GM10266 (cell line): ENCODE data around the gene MALT1.
A peak's percentile ranks its signal among the peaks of the same experiment; 100 is the strongest.

Experiments used
- DNase-seq: peaks from one replicate; pipeline ENCODE4 v3.0.0; 2012; ENCODE audit errors: extremely low spot score
- CTCF ChIP-seq: IDR thresholded peaks from 2 replicates; pipeline ENCODE4 v1.5.1; 2012; ENCODE audit warnings: mild to moderate bottlenecking, low read depth; ENCODE audit not compliant: control insufficient read depth, insufficient read depth; ENCODE audit errors: missing control alignments

Gene MALT1

DNA sequence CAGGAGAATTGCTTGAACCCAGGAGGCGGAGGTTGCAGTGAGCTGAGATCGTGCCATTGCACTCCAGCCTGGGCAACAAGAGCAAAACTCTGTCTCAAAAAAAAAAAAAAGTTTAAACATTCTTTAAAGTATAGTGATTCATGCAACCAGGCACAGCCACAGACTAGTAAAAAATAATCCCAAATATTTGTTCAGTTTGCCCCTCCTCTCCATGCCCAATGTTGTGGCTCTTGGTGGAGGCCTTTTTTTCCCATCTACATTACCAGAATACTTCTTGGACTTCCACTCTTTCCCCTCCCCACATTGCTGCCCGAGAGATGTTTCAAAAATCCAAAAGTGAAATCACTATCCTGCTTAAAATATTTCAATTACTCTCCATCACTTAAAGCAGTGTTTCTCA, 5.1 kb upstream of the MALT1 start:
- no peak for DNase-seq
- no peak for TF ChIP-seq CTCF

DNA sequence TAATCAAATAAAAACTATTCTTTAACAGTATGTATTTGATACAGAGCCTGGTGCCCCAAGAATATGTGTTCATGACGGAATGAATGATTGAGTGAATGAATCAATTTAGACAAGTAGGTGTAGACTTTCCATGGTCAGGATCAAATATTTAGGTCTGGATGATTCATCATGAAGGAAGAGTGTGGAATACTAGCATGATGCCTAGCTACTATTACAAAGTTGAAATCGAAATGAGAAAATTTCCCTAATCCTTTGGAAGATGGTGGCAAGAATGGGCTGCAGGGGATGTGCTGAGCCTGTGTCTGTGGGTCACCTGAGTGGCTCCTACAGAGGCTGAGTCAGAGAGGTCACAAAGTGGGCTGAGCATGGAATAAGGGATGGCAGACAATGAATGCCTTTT, 3.1 kb upstream of the MALT1 start:
- TF ChIP-seq CTCF = no peak
- no peak for DNase-seq

DNA sequence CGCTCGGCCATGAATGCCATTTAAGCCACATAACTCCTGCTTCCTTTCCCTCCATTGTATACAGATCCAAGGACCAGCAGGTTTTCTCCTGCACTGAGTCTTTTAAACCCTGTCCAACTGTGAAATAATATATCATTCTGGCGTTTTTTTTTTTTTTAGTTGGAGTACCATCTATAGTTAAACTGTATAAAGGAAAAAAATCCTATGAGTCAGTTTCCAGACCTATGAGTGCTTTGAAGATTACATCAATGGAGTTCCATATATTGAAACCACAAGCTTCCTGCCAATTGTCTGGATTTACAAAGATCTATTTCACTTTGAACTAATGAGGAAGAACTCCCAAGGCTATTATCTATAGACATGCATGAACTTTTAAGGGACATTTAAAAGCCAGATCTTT, 2.4 kb upstream of the MALT1 start:
- DNase-seq = no peak
- TF ChIP-seq CTCF = no peak

DNA sequence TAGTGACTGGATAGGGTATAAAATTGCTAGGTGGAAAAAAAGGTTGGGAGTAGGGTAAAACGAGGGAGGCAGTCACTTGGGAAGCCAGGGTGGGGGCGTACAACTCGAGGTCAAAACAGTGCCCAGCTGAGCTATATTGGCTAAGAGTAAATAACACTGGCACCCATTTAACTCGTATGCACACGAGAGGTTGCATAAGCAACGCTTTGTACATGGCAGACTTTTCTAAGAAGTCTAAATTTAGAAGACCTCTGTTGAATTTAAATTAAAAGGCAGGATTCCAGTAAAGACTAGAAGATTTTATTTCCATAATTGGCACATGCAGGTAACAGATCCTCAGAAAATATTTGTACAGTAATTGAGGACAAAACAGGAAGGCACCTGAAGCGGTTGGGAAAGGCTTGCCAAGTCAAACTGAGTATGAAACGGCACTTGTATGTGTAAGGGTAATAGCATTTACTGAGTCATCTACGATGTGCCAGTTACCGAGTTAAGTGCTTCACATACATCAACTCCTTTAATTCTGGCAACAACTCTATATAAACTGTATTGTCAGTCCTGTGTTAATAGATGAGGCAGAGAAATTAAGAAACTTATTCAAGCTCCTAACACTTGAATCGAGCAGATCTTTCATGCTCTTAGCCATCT, 1.4 kb upstream of the MALT1 start:
- no peak for TF ChIP-seq CTCF
- DNase-seq = no peak

GRCh38 chr18:58670404-58671110, 708 bp upstream of the MALT1 start:
- no peak for DNase-seq
- no peak for TF ChIP-seq CTCF

GRCh38 chr18:58671632-58672564, 633 bp downstream of the MALT1 start:
- peak; percentile 17 for TF ChIP-seq CTCF
- no peak for DNase-seq

DNA sequence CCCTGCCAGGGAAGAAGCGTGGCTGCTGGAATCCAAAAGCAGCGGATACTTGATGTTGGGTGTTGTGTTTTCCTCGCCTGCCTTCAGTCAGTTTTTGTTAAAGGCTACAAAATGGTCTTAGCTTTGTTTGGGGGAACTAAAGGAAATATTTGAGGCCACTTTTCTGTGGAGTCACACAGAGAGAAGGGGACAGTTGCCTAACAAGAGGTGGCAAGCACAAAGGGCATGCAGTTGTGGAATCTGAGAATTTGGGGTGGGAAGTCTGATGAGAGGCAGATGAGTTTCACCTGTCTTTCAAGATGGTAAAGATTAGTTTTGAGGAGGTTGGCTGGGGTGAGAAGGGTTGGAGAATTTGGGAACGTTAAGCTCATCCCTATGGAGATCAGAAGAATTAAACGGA, 2.9 kb downstream of the MALT1 start:
- DNase-seq = no peak
- TF ChIP-seq CTCF = no peak
